IMR-90 (cell line): Measurements from ENCODE around the gene HIVEP3. TPM values are rescaled to one million over a fixed set of nuclear protein-coding genes. Genes with fewer than 3 reads are reported as not detected.
A peak's percentile ranks its signal among the peaks of the same experiment; 100 is the strongest.

Experiments used
- ATAC-seq: fragments of 200-7000 bp; cut with Tn5 transposase; 2 replicates; pipeline ENCODE4 v1.9.1; 2020; ENCODE audit warnings: low read depth, mild to moderate bottlenecking, moderate library complexity
- BruUV-seq: library from RNA; stranded (reverse); fragments of 400-500 nt; replicated peaks from 2 replicates; lab custom pipeline; 2021; lab: Mats Ljungman, UMichigan
- CTCF ChIA-PET: fragments of 300-600 bp; formaldehyde crosslinking; extraction: SDS; loops from one replicate; lab custom pipeline; 2021; ENCODE audit warnings: antibody characterized with exemption; lab: Yijun Ruan, JAX
- POLR2A ChIA-PET: fragments of 300-600 bp; sonication (Branson Sonifier 250); formaldehyde crosslinking; loops from one replicate; lab custom pipeline; 2022; ENCODE audit warnings: antibody characterized with exemption; ENCODE audit not compliant: unreplicated experiment; lab: Charles Lee
- DNase-seq: peaks from one replicate; pipeline ENCODE4 v3.0.0; 2013
- H2AFZ ChIP-seq: replicated peaks from 2 replicates; pipeline ENCODE3; 2013; ENCODE audit warnings: low read length, mild to moderate bottlenecking; ENCODE audit not compliant: poor library complexity
- H2AK5ac ChIP-seq: 2 replicates; pipeline ENCODE4 v1.6.1; 2013; ENCODE audit warnings: low read depth, low read length, inconsistent platforms
- H2AK9ac ChIP-seq: replicated peaks from 2 replicates; pipeline ENCODE3; 2013; ENCODE audit warnings: mild to moderate bottlenecking, low read depth, low read length, moderate library complexity; ENCODE audit not compliant: poor library complexity
- H2BK120ac ChIP-seq: 2 replicates; pipeline ENCODE4 v1.6.1; 2013; ENCODE audit warnings: low read depth, low read length, inconsistent platforms
- H2BK15ac ChIP-seq: 3 replicates; pipeline ENCODE4 v1.6.1; 2013; ENCODE audit warnings: low read depth, low read length, inconsistent platforms
- H2BK20ac ChIP-seq: 2 replicates; pipeline ENCODE4 v1.6.1; 2013; ENCODE audit warnings: low read depth, mild to moderate bottlenecking, inconsistent platforms, low read length, moderate library complexity
- H2BK5ac ChIP-seq: 2 replicates; pipeline ENCODE4 v1.6.1; 2013; ENCODE audit warnings: mild to moderate bottlenecking, low read depth, low read length, inconsistent platforms; ENCODE audit not compliant: poor library complexity, severe bottlenecking
- H3K14ac ChIP-seq: replicated peaks from 2 replicates; pipeline ENCODE4 v1.6.1; 2013; ENCODE audit warnings: low read depth, low read length, inconsistent platforms
- H3K18ac ChIP-seq: 2 replicates; pipeline ENCODE4 v1.6.1; 2013; ENCODE audit warnings: low read depth, low read length, control low read depth
- H3K23ac ChIP-seq: 2 replicates; pipeline ENCODE4 v1.6.1; 2013; ENCODE audit warnings: low read depth, low read length, inconsistent platforms
- H3K27ac ChIP-seq: 2 replicates; pipeline ENCODE4 v1.5.1; 2013; ENCODE audit warnings: mild to moderate bottlenecking, control low read depth, low read length; ENCODE audit not compliant: insufficient read depth
- H3K27me3 ChIP-seq: 2 replicates; pipeline ENCODE4 v1.6.1; 2013; ENCODE audit warnings: low read length; ENCODE audit not compliant: control insufficient read depth, insufficient read depth
- H3K36me3 ChIP-seq: 2 replicates; pipeline ENCODE4 v1.6.1; 2013; ENCODE audit warnings: low read length, mixed read lengths; ENCODE audit not compliant: control insufficient read depth, insufficient read depth
- H3K4ac ChIP-seq: 2 replicates; pipeline ENCODE4 v1.6.1; 2013; ENCODE audit warnings: low read depth, low read length, inconsistent platforms
- H3K4me1 ChIP-seq: 2 replicates; pipeline ENCODE4 v1.6.1; 2013; ENCODE audit warnings: low read length, mixed read lengths; ENCODE audit not compliant: control insufficient read depth, insufficient read depth
- H3K4me2 ChIP-seq: 2 replicates; pipeline ENCODE4 v1.6.1; 2013; ENCODE audit warnings: low read depth, mild to moderate bottlenecking, control low read depth, low read length, moderate library complexity
- H3K4me3 ChIP-seq: 2 replicates; pipeline ENCODE4 v1.5.1; 2013; ENCODE audit warnings: low read depth, mild to moderate bottlenecking, control low read depth, low read length, moderate library complexity; ENCODE audit not compliant: insufficient read depth
- H3K56ac ChIP-seq: 2 replicates; pipeline ENCODE4 v1.6.1; 2013; ENCODE audit warnings: low read length, inconsistent platforms; ENCODE audit not compliant: insufficient read depth; ENCODE audit errors: extremely low read depth
- H3K79me1 ChIP-seq, 2 experiments: 2 replicates each; pipeline ENCODE4 v1.6.1; 2013; ENCODE audit warnings: low read length in 2 of 2, inconsistent platforms in 1 of 2, low read depth in 1 of 2
- H3K9ac ChIP-seq: 2 replicates; pipeline ENCODE4 v1.6.1; 2013; ENCODE audit warnings: low read depth, low read length, control low read depth
- H3K9me1 ChIP-seq: 2 replicates; pipeline ENCODE4 v1.6.1; 2013; ENCODE audit warnings: low read length, inconsistent platforms; ENCODE audit not compliant: insufficient read depth
- H3K9me3 ChIP-seq: 2 replicates; pipeline ENCODE4 v1.6.1; 2013; ENCODE audit warnings: low read length; ENCODE audit not compliant: control insufficient read depth, insufficient read depth
- H4K20me1 ChIP-seq: 2 replicates; pipeline ENCODE4 v1.6.1; 2013; ENCODE audit warnings: low read length, inconsistent platforms; ENCODE audit not compliant: insufficient read depth
- H4K5ac ChIP-seq: 2 replicates; pipeline ENCODE4 v1.6.1; 2013; ENCODE audit warnings: mild to moderate bottlenecking, low read depth, low read length, control low read depth
- H4K8ac ChIP-seq, 2 experiments: 2 replicates each; pipeline ENCODE4 v1.6.1; 2013; ENCODE audit warnings: low read depth in 2 of 2, low read length in 2 of 2, control low read depth in 1 of 2, inconsistent platforms in 1 of 2
- H4K91ac ChIP-seq: 2 replicates; pipeline ENCODE4 v1.6.1; 2013; ENCODE audit warnings: low read depth, low read length, inconsistent platforms; ENCODE audit not compliant: insufficient read depth
- CEBPB ChIP-seq: IDR thresholded peaks from 2 replicates; pipeline ENCODE4 v1.6.1; 2012; ENCODE audit warnings: low read depth, low read length, improper control_type of control experiment
- ELK1 ChIP-seq: fragments of 150-350 bp; IDR thresholded peaks from 2 replicates; pipeline ENCODE4 v1.6.1; 2016; ENCODE audit warnings: low read depth, mild to moderate bottlenecking, low read length, moderate library complexity, borderline replicate concordance
- MAFK ChIP-seq: IDR thresholded peaks from 2 replicates; pipeline ENCODE4 v1.6.1; 2012; ENCODE audit warnings: low read depth, low read length, improper control_type of control experiment
- NFE2L2 ChIP-seq: fragments of 150-350 bp; IDR thresholded peaks from 2 replicates; pipeline ENCODE4 v1.6.1; 2016; ENCODE audit warnings: low read depth, mild to moderate bottlenecking, low read length
- RAD21 ChIP-seq: IDR thresholded peaks from 2 replicates; pipeline ENCODE4 v1.6.1; 2012; ENCODE audit warnings: low read length, improper control_type of control experiment
- WGBS, 2 experiments: methylation state at CpG; one replicate each; pipeline versions ENCODE4 v1.1.5 to v1.1.7; 2013; ENCODE audit warnings: missing lambda C conversion rate in 2 of 2; ENCODE audit not compliant: insufficient read length in 1 of 2; ENCODE audit errors: extremely low coverage in 2 of 2; 5-methylcytosine and 5-hydroxymethylcytosine counted together
- dilution Hi-C: fragments of 300-500 bp; cut with HindIII; formaldehyde crosslinking; loops from one replicate; pipeline ENCODE4 v1.14.3; 2018; ENCODE audit warnings: low sequenced_read_pairs; ENCODE audit not compliant: unreplicated experiment
- in situ Hi-C: fragments of 300-500 bp; cut with MboI; formaldehyde crosslinking; loops from 3 replicates; pipeline ENCODE4 v1.14.3; 2019; ENCODE audit warnings: low sequenced_read_pairs, inconsistent platforms, mixed read lengths
- intact Hi-C: fragments of 100-400 bp; cut with micrococcal nuclease; formaldehyde crosslinking; loops from 2 replicates; pipeline ENCODE4 v1.10.0; 2022
- polyA plus RNA-seq, 3 experiments: library from polyadenylated mRNA; depleted of rRNA; stranded (reverse); fragments of >200 nt; gene quantifications; 2 replicates each; pipeline ENCODE4 v1.2.3, GENCODE V29; 2012; ENCODE audit warnings: low replicate concordance in 1 of 3
- total RNA-seq: library from RNA; depleted of rRNA; stranded (reverse); fragments of >200 nt; gene quantifications from 2 replicates; pipeline ENCODE4 v1.2.3, GENCODE V29; 2012

HIVEP3 gene
- total and polyA plus RNA-seq, 2 of the 4 experiments (the other 2 are of a cell fraction): 1.4 to 4.0 TPM

DNA sequence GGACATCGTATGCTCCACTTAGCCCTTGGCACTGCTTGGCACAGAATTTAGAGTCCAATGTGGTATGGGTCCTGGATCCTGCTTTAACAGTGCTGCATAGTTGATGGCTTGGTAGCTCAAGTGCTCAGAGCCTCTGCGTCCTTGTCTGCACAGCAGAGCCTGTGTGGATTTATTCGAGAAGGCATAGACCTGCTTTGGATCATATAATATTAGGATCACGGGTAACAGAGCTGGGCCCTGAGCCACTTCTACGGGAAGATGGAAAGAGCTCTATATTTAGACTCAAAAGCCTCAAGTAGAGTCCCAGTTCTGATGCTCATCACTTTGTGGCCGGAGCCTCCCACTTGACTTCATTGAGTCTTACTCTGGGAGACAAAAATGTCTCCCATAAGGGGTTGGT is 269.9 kb downstream of the HIVEP3 start:
- Histone ChIP-seq H2BK15ac (no peak overlapping the region), H3K56ac (no peak overlapping the region), H3K4me1 (peaks cover 5% of the 10 kb centered on the region), H3K4me2 (no peak overlapping the region), H2BK20ac (no peak overlapping the region), H3K18ac (no peak overlapping the region), H3K4me3 (no peak overlapping the region), H4K5ac (no peak overlapping the region), H2AFZ (no peak overlapping the region), H2AK5ac (no peak overlapping the region; the same call in 1 of the 2 replicates), H4K8ac (no peak overlapping the region), H3K79me1 (peaks cover 26 to 29% of the 10 kb centered on the region in 2 experiments), H3K4ac (no peak overlapping the region), H2BK5ac (no peak overlapping the region), H3K23ac (no peak overlapping the region), H2AK9ac (no peak overlapping the region), H3K14ac (no peak overlapping the region), H2BK120ac (no peak overlapping the region), H3K9me3 (no peaks in the 10 kb centered on the region), H3K36me3 (no peaks in the 10 kb centered on the region), H4K20me1 (no peaks in the 10 kb centered on the region), H3K9me1 (peaks cover 8% of the 10 kb centered on the region), H3K27ac (no peak overlapping the region), H3K9ac (no peak overlapping the region), H4K91ac (0 out of 2 replicates have a peak overlapping the region, but pooled peaks have one; percentile 9), H3K27me3 (no peaks in the 10 kb centered on the region)
- ChIA-PET CTCF (interaction anchor here (1.1 kb wide), 1 partner anchor 9 kb away, joined by 3 read pairs; no protein-coding TSS in a partner anchor), POLR2A (no interaction called here)
- 100% methylated on average over 1 of the region's 6 CpGs; no CpG with 5 or more reads in 1 of the 2 experiments for whole genome bisulfite sequencing, 2 experiments
- dilution Hi-C loops: no loop called here
- intact Hi-C loops: no loop called here
- in situ Hi-C loops: no loop called here
- no peak for ATAC-seq
- TF ChIP-seq CEBPB: no peak
- TF ChIP-seq ELK1: no peak
- no peak for TF ChIP-seq RAD21
- TF ChIP-seq MAFK: no peak
- TF ChIP-seq NFE2L2: no peak
- DNase-seq: no peak
- no TSS peak for BruUV-seq
